HK-2 (cell line): ENCODE measurements around the gene MAP2K5.

Source experiments
- DNase-seq: peaks from one replicate; pipeline ENCODE4 v3.0.0-alpha.2; 2018; ENCODE audit not compliant: unreplicated experiment

Gene MAP2K5

GRCh38 chr15:67542420-67543347, at the start of gene MAP2K5:
Gene MAP2K5, plus strand, starts transcription at chr15:67542703. Its CDS starts 633 bp downstream, at chr15:67543336.
- DNase-seq: peak; percentile 67

- no peak for DNase-seq
These were observed 46.9 kb upstream of the MAP2K5 start for GRCh38 chr15:67495585-67495984.

GRCh38 chr15:67501177-67501835, 41.2 kb upstream of the MAP2K5 start:
- DNase-seq: no peak

- DNase-seq: no peak
These were observed 40.6 kb upstream of the MAP2K5 start for GRCh38 chr15:67501836-67502461.

- DNase-seq: no peak
These were observed 38.4 kb upstream of the MAP2K5 start for GRCh38 chr15:67504056-67504455.

GRCh38 chr15:67504796-67505195, 37.7 kb upstream of the MAP2K5 start:
- no peak for DNase-seq

- no peak for DNase-seq
These were observed 36.6 kb upstream of the MAP2K5 start for GRCh38 chr15:67505675-67506572.

GRCh38 chr15:67506775-67507747, 35.4 kb upstream of the MAP2K5 start:
- DNase-seq: no peak

- DNase-seq: no peak
These were observed 34.1 kb upstream of the MAP2K5 start for GRCh38 chr15:67508407-67508806.

- DNase-seq: no peak
These were observed 32.6 kb upstream of the MAP2K5 start for GRCh38 chr15:67509918-67510317.

- DNase-seq: no peak
These were observed 31.8 kb upstream of the MAP2K5 start for GRCh38 chr15:67510597-67511190.

GRCh38 chr15:67511606-67512005, 30.9 kb upstream of the MAP2K5 start:
- DNase-seq: no peak

GRCh38 chr15:67512140-67512539, 30.4 kb upstream of the MAP2K5 start:
- DNase-seq: no peak

GRCh38 chr15:67512933-67513714, 29.4 kb upstream of the MAP2K5 start:
- no peak for DNase-seq

GRCh38 chr15:67515090-67515489, 27.4 kb upstream of the MAP2K5 start:
- no peak for DNase-seq

GRCh38 chr15:67515557-67515956, 26.9 kb upstream of the MAP2K5 start:
- no peak for DNase-seq

GRCh38 chr15:67520321-67521028, 22.0 kb upstream of the MAP2K5 start:
- no peak for DNase-seq

GRCh38 chr15:67521029-67521782, 21.3 kb upstream of the MAP2K5 start, which contains the start of gene C15orf61:
Gene C15orf61, plus strand, starts transcription at chr15:67521131. Its CDS starts 118 bp downstream, at chr15:67521249.
- DNase-seq: peak; percentile 68
